ENCODE measurements around the gene NSF. TPM values are rescaled to one million over a fixed set of nuclear protein-coding genes. Genes with fewer than 3 reads are reported as not detected.

The NSF gene
- total RNA-seq, 1 donor from 2014 or later = 21.4 TPM

- H3K4me1 ChIP-seq (ENCODE audit: control insufficient read depth in 3 of 3, insufficient read depth in 3 of 3, low read length in 3 of 3) = no peaks in the 10 kb centered on the region
- no peak overlapping the region for H3K4me3 ChIP-seq (ENCODE audit: low read length in 3 of 3)
- H3K27ac ChIP-seq (ENCODE audit: low read depth, low read length) = no peak overlapping the region
- H3K9me3 ChIP-seq (ENCODE audit: control insufficient read depth in 3 of 3, low read length in 3 of 3) = no peaks in the 10 kb centered on the region
- no peaks in the 10 kb centered on the region for H3K27me3 ChIP-seq (ENCODE audit: control insufficient read depth in 3 of 3, insufficient read depth in 3 of 3, low read length in 3 of 3)
- no peak overlapping the region for H3K9ac ChIP-seq (ENCODE audit: low read depth in 1 of 3, low read length in 3 of 3)
- H3K36me3 ChIP-seq (ENCODE audit: control insufficient read depth in 3 of 3, insufficient read depth in 3 of 3, low read length in 3 of 3) = peaks cover 4 to 11% (median 9%) of the 10 kb centered on the region in 3 donors
These were observed 142.4 kb downstream of the NSF start for GRCh38 chr17:46732754-46733398.

DNA sequence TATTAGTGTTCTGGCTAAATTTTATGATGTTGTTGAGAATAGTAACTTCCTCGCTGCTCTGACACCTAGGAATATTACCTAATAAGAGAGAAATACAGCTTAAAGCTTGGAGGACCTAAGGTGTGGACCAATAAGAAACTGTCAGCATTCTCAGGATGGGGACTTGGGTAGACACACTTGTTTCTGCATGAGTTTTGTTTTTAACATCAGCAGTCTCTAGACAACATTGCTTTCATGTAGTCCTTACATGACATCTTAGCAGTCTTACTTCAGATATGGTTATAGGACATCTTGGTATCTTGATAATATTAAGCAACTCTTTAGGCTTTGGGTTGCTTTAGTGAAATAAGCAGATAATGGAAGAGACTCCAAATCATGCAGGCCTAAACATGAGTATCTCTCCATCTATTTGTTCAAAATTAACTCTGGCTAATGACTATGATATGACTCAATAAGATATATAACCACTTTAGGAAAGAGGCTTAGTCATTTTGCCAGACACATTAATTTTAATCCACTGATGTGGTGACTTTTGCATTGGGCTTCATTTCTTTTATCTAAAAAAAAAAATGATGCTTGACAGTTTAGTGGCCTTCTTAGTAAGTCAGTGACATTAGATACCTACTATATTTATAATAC is 143.5 kb downstream of the NSF start:
- Histone ChIP-seq H3K27ac (ENCODE audit: low read depth, low read length) (no peak overlapping the region), H3K27me3 (ENCODE audit: control insufficient read depth in 3 of 3, insufficient read depth in 3 of 3, low read length in 3 of 3) (no peaks in the 10 kb centered on the region), H3K36me3 (ENCODE audit: control insufficient read depth in 3 of 3, insufficient read depth in 3 of 3, low read length in 3 of 3) (peaks cover 6 to 11% (median 10%) of the 10 kb centered on the region in 3 donors), H3K4me1 (ENCODE audit: control insufficient read depth in 3 of 3, insufficient read depth in 3 of 3, low read length in 3 of 3) (no peaks in the 10 kb centered on the region), H3K9me3 (ENCODE audit: control insufficient read depth in 3 of 3, low read length in 3 of 3) (no peaks in the 10 kb centered on the region), H3K4me3 (ENCODE audit: low read length in 3 of 3) (no peak overlapping the region), H3K9ac (ENCODE audit: low read depth in 1 of 3, low read length in 3 of 3) (no peak overlapping the region)

GRCh38 chr17:46736100-46736499 is 145.6 kb downstream of the NSF start:
- no peak overlapping the region for H3K4me3 ChIP-seq (ENCODE audit: low read length in 3 of 3)
- H3K9me3 ChIP-seq (ENCODE audit: control insufficient read depth in 3 of 3, low read length in 3 of 3) = no peaks in the 10 kb centered on the region
- peaks cover 6 to 9% (median 8%) of the 10 kb centered on the region in 3 donors for H3K36me3 ChIP-seq (ENCODE audit: control insufficient read depth in 3 of 3, insufficient read depth in 3 of 3, low read length in 3 of 3)
- no peak overlapping the region for H3K9ac ChIP-seq (ENCODE audit: low read depth in 1 of 3, low read length in 3 of 3)
- no peaks in the 10 kb centered on the region for H3K4me1 ChIP-seq (ENCODE audit: control insufficient read depth in 3 of 3, insufficient read depth in 3 of 3, low read length in 3 of 3)
- H3K27ac ChIP-seq (ENCODE audit: low read depth, low read length) = no peak overlapping the region
- no peaks in the 10 kb centered on the region for H3K27me3 ChIP-seq (ENCODE audit: control insufficient read depth in 3 of 3, insufficient read depth in 3 of 3, low read length in 3 of 3)

DNA sequence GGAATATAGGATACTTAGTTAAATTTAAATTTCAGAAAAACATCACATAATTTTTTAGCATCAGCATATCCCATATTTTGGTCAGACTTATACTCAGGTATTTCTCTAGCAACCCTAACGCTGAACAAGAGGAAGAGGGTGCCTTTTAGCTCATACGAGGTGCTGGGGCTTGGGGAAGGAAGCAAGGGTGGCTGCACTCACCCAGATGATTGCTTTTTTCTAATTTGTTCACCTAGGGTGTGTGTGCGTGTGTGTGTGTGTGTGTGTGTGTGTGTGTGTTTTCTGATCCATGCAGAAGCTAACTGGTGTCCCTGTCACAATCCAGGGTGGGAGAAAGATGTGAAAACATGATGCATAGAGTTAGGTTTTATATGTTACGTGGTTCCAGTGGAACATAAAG is 146.9 kb downstream of the NSF start:
- H3K9me3 ChIP-seq (ENCODE audit: control insufficient read depth in 3 of 3, low read length in 3 of 3) = no peaks in the 10 kb centered on the region
- H3K36me3 ChIP-seq (ENCODE audit: control insufficient read depth in 3 of 3, insufficient read depth in 3 of 3, low read length in 3 of 3) = peaks cover 6 to 9% (median 8%) of the 10 kb centered on the region in 3 donors
- no peaks in the 10 kb centered on the region for H3K4me1 ChIP-seq (ENCODE audit: control insufficient read depth in 3 of 3, insufficient read depth in 3 of 3, low read length in 3 of 3)
- H3K9ac ChIP-seq (ENCODE audit: low read depth in 1 of 3, low read length in 3 of 3) = no peak overlapping the region
- no peak overlapping the region for H3K27ac ChIP-seq (ENCODE audit: low read depth, low read length)
- H3K27me3 ChIP-seq (ENCODE audit: control insufficient read depth in 3 of 3, insufficient read depth in 3 of 3, low read length in 3 of 3) = no peaks in the 10 kb centered on the region
- H3K4me3 ChIP-seq (ENCODE audit: low read length in 3 of 3) = no peak overlapping the region

DNA sequence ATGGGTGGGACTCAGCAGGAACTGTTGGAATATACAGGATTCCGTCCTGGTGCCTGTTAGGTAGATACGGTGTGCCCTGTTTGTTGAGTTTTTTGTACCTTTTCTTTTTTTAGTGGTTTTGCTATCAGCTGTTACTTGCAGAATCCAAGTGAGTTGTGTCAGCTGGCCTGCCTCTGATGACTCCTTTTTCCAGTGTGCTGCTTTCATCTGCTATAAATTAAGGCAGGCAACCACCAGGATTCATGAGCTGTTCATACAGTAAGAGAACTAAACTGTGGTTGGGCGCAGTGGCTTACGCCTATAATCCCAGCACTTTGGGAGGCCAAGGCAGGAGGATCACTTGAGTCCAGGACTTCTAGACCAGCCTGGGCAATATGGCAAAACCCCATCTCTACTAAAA is 148.1 kb downstream of the NSF start:
- no peak overlapping the region for H3K9ac ChIP-seq (ENCODE audit: low read depth in 1 of 3, low read length in 3 of 3)
- H3K27ac ChIP-seq (ENCODE audit: low read depth, low read length) = no peak overlapping the region
- H3K4me1 ChIP-seq (ENCODE audit: control insufficient read depth in 3 of 3, insufficient read depth in 3 of 3, low read length in 3 of 3) = no peaks in the 10 kb centered on the region
- no peaks in the 10 kb centered on the region for H3K27me3 ChIP-seq (ENCODE audit: control insufficient read depth in 3 of 3, insufficient read depth in 3 of 3, low read length in 3 of 3)
- H3K36me3 ChIP-seq (ENCODE audit: control insufficient read depth in 3 of 3, insufficient read depth in 3 of 3, low read length in 3 of 3) = peaks cover 0 to 5% (median 4%) of the 10 kb centered on the region in 3 donors
- no peaks in the 10 kb centered on the region for H3K9me3 ChIP-seq (ENCODE audit: control insufficient read depth in 3 of 3, low read length in 3 of 3)
- H3K4me3 ChIP-seq (ENCODE audit: low read length in 3 of 3) = no peak overlapping the region

DNA sequence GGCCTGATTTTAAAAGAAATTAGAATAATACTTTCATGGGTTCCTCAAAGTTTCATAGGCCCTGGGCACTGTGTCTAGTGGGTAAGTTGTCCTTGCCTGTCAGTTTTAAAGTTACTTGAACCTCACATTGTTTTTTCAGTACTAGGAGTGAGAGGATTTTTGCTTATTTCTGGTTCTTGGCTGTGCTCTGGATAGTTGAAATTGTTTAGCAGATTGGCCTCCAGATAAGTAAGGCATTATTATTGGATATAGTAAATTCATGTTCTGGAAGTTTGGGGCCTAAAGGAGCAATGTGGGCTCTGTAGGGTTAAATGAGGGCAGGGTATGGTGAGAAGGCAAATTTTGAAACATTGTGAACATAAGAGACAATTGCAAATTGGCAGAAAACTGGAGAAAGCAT is 149.5 kb downstream of the NSF start:
- Histone ChIP-seq H3K9ac (ENCODE audit: low read depth in 1 of 3, low read length in 3 of 3) (no peak overlapping the region), H3K27me3 (ENCODE audit: control insufficient read depth in 3 of 3, insufficient read depth in 3 of 3, low read length in 3 of 3) (no peaks in the 10 kb centered on the region), H3K9me3 (ENCODE audit: control insufficient read depth in 3 of 3, low read length in 3 of 3) (no peaks in the 10 kb centered on the region), H3K4me1 (ENCODE audit: control insufficient read depth in 3 of 3, insufficient read depth in 3 of 3, low read length in 3 of 3) (no peaks in the 10 kb centered on the region), H3K27ac (ENCODE audit: low read depth, low read length) (no peak overlapping the region), H3K36me3 (ENCODE audit: control insufficient read depth in 3 of 3, insufficient read depth in 3 of 3, low read length in 3 of 3) (peaks cover 0 to 8% (median 4%) of the 10 kb centered on the region in 3 donors), H3K4me3 (ENCODE audit: low read length in 3 of 3) (no peak overlapping the region)

DNA sequence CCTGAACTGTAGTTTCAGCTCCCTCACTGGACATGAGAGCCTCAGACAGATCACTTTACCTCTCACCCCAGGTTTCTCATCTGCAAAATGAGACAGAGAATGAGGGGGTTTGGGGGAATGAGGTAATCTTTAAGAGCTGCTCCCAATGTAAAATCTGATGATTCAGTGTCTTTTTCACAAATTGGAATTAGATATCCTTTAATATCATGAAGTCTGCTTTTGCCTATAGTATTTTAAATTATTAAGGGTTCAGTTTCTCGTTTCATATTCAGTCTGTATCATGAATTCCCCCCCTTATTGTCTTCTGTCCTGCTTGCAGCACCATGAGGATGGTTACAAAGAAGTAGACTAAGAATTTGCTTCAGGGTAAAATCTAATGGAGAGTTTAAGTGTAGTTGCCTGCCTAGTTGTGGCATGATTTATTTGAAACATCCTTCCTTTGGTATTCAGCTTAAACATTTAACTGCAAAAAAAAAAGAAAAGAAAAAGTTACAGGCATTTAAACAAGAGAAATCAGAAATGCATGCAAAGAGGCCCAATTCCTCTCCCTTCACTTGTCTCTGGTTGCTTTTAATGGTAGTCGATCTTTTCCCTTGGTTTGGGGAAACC is 150.8 kb downstream of the NSF start:
- no peak overlapping the region for H3K27ac ChIP-seq (ENCODE audit: low read depth, low read length)
- H3K4me3 ChIP-seq (ENCODE audit: low read length in 3 of 3) = no peak overlapping the region
- H3K27me3 ChIP-seq (ENCODE audit: control insufficient read depth in 3 of 3, insufficient read depth in 3 of 3, low read length in 3 of 3) = no peaks in the 10 kb centered on the region
- no peaks in the 10 kb centered on the region for H3K9me3 ChIP-seq (ENCODE audit: control insufficient read depth in 3 of 3, low read length in 3 of 3)
- H3K4me1 ChIP-seq (ENCODE audit: control insufficient read depth in 3 of 3, insufficient read depth in 3 of 3, low read length in 3 of 3) = no peaks in the 10 kb centered on the region
- no peak overlapping the region for H3K9ac ChIP-seq (ENCODE audit: low read depth in 1 of 3, low read length in 3 of 3)
- peaks cover 0 to 8% (median 4%) of the 10 kb centered on the region in 3 donors for H3K36me3 ChIP-seq (ENCODE audit: control insufficient read depth in 3 of 3, insufficient read depth in 3 of 3, low read length in 3 of 3)

DNA sequence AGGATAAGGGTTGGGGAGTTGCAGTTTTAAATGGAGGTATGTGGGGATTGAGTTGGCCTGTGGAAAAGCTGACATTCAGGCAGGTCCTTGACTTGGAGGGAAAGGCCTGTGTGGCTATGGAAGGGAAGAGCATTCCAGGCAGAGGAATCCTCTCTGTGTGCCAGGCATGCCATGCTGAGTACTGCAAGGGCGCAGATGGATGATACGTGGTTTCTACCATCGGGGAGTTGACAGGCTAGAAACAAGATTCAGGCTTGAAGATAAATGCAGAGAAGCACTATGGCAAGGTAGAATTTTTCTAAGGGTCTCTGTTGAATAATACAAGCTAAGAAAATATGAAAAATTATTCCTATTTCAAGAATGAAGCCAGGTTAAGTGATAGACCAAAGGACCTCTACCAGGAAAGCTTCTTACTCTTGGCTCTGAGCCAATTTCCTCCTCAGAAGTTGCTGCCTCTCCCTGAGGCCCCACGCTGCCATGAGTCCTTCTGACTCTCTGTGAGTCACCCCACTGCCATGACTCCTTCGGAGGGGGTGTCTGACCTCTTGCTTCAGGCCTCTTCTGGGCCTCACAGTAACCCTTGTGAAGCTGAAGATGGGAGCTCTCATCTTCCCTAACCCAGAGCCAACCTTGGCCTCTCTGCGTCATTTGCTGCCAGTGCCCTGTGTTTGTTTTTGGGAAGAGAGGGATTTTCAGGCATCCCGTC is 152.2 kb downstream of the NSF start:
- H3K27ac ChIP-seq (ENCODE audit: low read depth, low read length) = no peak overlapping the region
- no peaks in the 10 kb centered on the region for H3K27me3 ChIP-seq (ENCODE audit: control insufficient read depth in 3 of 3, insufficient read depth in 3 of 3, low read length in 3 of 3)

DNA sequence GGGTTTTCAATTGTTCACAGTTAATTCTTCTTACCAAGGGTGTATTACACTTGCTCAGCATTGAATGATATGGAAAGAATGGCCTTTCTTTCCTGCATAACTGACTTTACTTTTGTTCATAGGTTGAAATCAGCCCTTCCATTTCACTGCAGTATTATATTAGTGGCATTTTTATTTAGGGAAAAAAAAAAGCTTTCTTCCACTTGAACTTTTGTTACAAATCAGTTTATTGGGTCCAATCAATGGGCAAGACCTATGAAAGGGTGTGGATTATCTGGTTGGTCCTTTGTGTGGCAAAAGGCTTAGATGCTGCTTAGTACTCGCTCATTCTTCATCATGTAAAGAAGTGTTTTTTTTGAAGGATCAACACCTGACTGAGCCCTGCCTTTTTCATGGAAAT is 154.0 kb downstream of the NSF start:
- Histone ChIP-seq H3K4me3 (ENCODE audit: low read length in 3 of 3) (no peak overlapping the region), H3K9me3 (ENCODE audit: control insufficient read depth in 3 of 3, low read length in 3 of 3) (no peaks in the 10 kb centered on the region), H3K36me3 (ENCODE audit: control insufficient read depth in 3 of 3, insufficient read depth in 3 of 3, low read length in 3 of 3) (peaks cover 0 to 4% (median 2%) of the 10 kb centered on the region in 3 donors), H3K9ac (ENCODE audit: low read depth in 1 of 3, low read length in 3 of 3) (no peak overlapping the region), H3K4me1 (ENCODE audit: control insufficient read depth in 3 of 3, insufficient read depth in 3 of 3, low read length in 3 of 3) (no peaks in the 10 kb centered on the region), H3K27me3 (ENCODE audit: control insufficient read depth in 3 of 3, insufficient read depth in 3 of 3, low read length in 3 of 3) (no peaks in the 10 kb centered on the region), H3K27ac (ENCODE audit: low read depth, low read length) (no peak overlapping the region)

More for the DNA sequence above, 152.2 kb downstream of the NSF start:
- Histone ChIP-seq H3K9me3 (ENCODE audit: control insufficient read depth in 3 of 3, low read length in 3 of 3) (no peaks in the 10 kb centered on the region), H3K4me3 (ENCODE audit: low read length in 3 of 3) (no peak overlapping the region), H3K36me3 (ENCODE audit: control insufficient read depth in 3 of 3, insufficient read depth in 3 of 3, low read length in 3 of 3) (peaks cover 0 to 8% (median 4%) of the 10 kb centered on the region in 3 donors), H3K4me1 (ENCODE audit: control insufficient read depth in 3 of 3, insufficient read depth in 3 of 3, low read length in 3 of 3) (no peaks in the 10 kb centered on the region), H3K9ac (ENCODE audit: low read depth in 1 of 3, low read length in 3 of 3) (no peak overlapping the region)

- H3K4me3 ChIP-seq (ENCODE audit: low read length in 3 of 3) = no peak overlapping the region
- H3K36me3 ChIP-seq (ENCODE audit: control insufficient read depth in 3 of 3, insufficient read depth in 3 of 3, low read length in 3 of 3) = peaks cover 0 to 6% (median 4%) of the 10 kb centered on the region in 3 donors
- no peaks in the 10 kb centered on the region for H3K27me3 ChIP-seq (ENCODE audit: control insufficient read depth in 3 of 3, insufficient read depth in 3 of 3, low read length in 3 of 3)
- no peaks in the 10 kb centered on the region for H3K9me3 ChIP-seq (ENCODE audit: control insufficient read depth in 3 of 3, low read length in 3 of 3)
- no peak overlapping the region for H3K9ac ChIP-seq (ENCODE audit: low read depth in 1 of 3, low read length in 3 of 3)
- no peaks in the 10 kb centered on the region for H3K4me1 ChIP-seq (ENCODE audit: control insufficient read depth in 3 of 3, insufficient read depth in 3 of 3, low read length in 3 of 3)
- no peak overlapping the region for H3K27ac ChIP-seq (ENCODE audit: low read depth, low read length)
These were observed 154.9 kb downstream of the NSF start for GRCh38 chr17:46745376-46745775.

Data from skeletal muscle tissue (tissue), 4 donors.